BJ (cell line): ENCODE data around the gene CEBPE. TPM values are rescaled to one million over a fixed set of nuclear protein-coding genes. Genes with fewer than 3 reads are reported as not detected.

Experiments
- CTCF ChIA-PET: fragments of 350-600 bp; formaldehyde crosslinking; extraction: SDS; loops from one replicate; lab custom pipeline; 2021; ENCODE audit warnings: antibody characterized with exemption, inconsistent platforms; lab: Yijun Ruan, JAX
- POLR2A ChIA-PET: fragments of 300-600 bp; sonication (Branson Sonifier 250); formaldehyde crosslinking; extraction: SDS; loops from one replicate; lab custom pipeline; 2021; ENCODE audit warnings: antibody characterized with exemption; lab: Charles Lee
- DNase-seq: peaks from one replicate; pipeline ENCODE4 v3.0.0-alpha.2; 2011; ENCODE audit warnings: low read depth
- H3K27me3 ChIP-seq: 2 replicates; pipeline ENCODE4 v1.6.0; 2011; ENCODE audit warnings: low read length; ENCODE audit not compliant: control insufficient read depth, insufficient read depth
- H3K36me3 ChIP-seq: 2 replicates; pipeline ENCODE4 v1.5.1; 2011; ENCODE audit warnings: low read length; ENCODE audit not compliant: control insufficient read depth, insufficient read depth
- H3K4me3 ChIP-seq: 2 replicates; pipeline ENCODE4 v1.5.1; 2011; ENCODE audit warnings: low read depth, mild to moderate bottlenecking, control low read depth, low read length
- polyA plus RNA-seq: library from polyadenylated mRNA; depleted of rRNA; stranded (reverse); fragments of >200 nt; gene quantifications from 2 replicates; pipeline ENCODE4 v1.2.3, GENCODE V29; 2011
- TF ChIP-seq, protein P1 (sequence below): IDR thresholded peaks from 2 replicates; pipeline ENCODE4 v1.5.1; 2011; ENCODE audit warnings: low read depth, mild to moderate bottlenecking, control low read depth, inconsistent platforms, low read length, moderate library complexity; ENCODE audit not compliant: insufficient read depth

The CEBPE gene
- polyA plus RNA-seq, 1 experiment = not detected

GRCh38 chr14:23117371-23118020 is 1.6 kb downstream of the CEBPE start:
- CTCF ChIA-PET = interaction anchor here (0.6 to 24.8 kb wide), 4 partner anchors 50 to 131 kb away, joined by 3 to 815 read pairs (median 74); partner anchors contain the start of gene SLC7A8
- Histone ChIP-seq H3K4me3 (no peak overlapping the region), H3K36me3 (no peaks in the 10 kb centered on the region), H3K27me3 (no peaks in the 10 kb centered on the region)
- POLR2A ChIA-PET = no interaction called here
- DNase-seq = no peak
- TF ChIP-seq, protein P1, sequence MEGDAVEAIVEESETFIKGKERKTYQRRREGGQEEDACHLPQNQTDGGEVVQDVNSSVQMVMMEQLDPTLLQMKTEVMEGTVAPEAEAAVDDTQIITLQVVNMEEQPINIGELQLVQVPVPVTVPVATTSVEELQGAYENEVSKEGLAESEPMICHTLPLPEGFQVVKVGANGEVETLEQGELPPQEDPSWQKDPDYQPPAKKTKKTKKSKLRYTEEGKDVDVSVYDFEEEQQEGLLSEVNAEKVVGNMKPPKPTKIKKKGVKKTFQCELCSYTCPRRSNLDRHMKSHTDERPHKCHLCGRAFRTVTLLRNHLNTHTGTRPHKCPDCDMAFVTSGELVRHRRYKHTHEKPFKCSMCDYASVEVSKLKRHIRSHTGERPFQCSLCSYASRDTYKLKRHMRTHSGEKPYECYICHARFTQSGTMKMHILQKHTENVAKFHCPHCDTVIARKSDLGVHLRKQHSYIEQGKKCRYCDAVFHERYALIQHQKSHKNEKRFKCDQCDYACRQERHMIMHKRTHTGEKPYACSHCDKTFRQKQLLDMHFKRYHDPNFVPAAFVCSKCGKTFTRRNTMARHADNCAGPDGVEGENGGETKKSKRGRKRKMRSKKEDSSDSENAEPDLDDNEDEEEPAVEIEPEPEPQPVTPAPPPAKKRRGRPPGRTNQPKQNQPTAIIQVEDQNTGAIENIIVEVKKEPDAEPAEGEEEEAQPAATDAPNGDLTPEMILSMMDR = no peak

GRCh38 chr14:23115918-23116317 is 3.1 kb downstream of the CEBPE start:
- H3K36me3 ChIP-seq = no peaks in the 10 kb centered on the region
- ChIA-PET POLR2A (no interaction called here), CTCF (interaction anchor here (1.1 to 24.8 kb wide), 5 partner anchors 38 to 151 kb away, joined by 3 to 815 read pairs (median 120); partner anchors contain the start of gene SLC7A8)
- TF ChIP-seq, protein P1 = no peak
- no peaks in the 10 kb centered on the region for H3K27me3 ChIP-seq
- no peak overlapping the region for H3K4me3 ChIP-seq
- DNase-seq = no peak

DNA sequence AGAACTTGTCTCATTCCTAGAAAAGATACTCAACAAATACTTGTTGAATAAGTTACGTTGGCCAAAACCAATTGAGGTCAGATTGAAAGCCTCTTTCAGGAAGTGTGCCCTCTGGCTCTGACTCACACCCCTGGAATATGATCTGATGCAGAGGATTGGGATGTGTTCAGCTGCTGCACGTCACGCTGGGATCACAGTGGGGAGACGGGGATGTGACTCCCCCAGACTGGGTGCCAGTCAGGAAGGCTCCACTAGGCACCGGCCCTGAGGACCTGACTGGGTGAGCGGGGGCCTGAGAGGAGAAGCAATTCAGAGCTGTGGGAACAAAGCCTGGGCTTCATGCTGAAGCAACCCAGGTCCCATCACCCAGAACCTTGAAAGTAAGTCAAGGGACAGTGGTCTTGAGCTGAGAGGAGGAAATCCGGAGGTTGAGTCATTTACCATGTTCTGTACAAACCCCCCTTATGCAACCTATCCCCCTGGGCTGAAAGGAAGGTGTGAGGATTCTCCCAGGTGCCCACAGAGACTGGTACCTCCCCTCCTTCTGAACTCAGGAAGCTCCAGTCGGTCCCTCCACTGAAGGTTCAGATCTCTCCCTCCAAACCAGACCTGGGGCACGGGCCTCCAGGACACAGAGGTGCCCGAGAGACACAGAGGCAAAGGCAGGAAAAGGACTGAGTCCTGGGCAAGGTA is 3.9 kb downstream of the CEBPE start:
- TF ChIP-seq, protein P1 = no peak
- Histone ChIP-seq H3K4me3 (no peak overlapping the region), H3K36me3 (no peaks in the 10 kb centered on the region), H3K27me3 (no peaks in the 10 kb centered on the region)
- CTCF ChIA-PET = interaction anchor here (0.6 to 24.8 kb wide), 9 partner anchors 9 to 150 kb away, joined by 3 to 815 read pairs (median 9); partner anchors contain the start of gene SLC7A8
- DNase-seq = peak; percentile 92
- POLR2A ChIA-PET = no interaction called here

- ChIA-PET POLR2A (no interaction called here), CTCF (interaction anchor here (1.1 to 24.8 kb wide), 8 partner anchors 10 to 150 kb away, joined by 3 to 815 read pairs (median 26); partner anchors contain the start of gene SLC7A8)
- peaks cover 1% of the 10 kb centered on the region; the same call in 1 of the 2 replicates for H3K27me3 ChIP-seq
- TF ChIP-seq, protein P1 = no peak
- no peaks in the 10 kb centered on the region for H3K36me3 ChIP-seq
- DNase-seq = no peak
- H3K4me3 ChIP-seq = no peak overlapping the region
Observed at GRCh38 chr14:23114669-23115038, 4.4 kb downstream of the CEBPE start.

DNA sequence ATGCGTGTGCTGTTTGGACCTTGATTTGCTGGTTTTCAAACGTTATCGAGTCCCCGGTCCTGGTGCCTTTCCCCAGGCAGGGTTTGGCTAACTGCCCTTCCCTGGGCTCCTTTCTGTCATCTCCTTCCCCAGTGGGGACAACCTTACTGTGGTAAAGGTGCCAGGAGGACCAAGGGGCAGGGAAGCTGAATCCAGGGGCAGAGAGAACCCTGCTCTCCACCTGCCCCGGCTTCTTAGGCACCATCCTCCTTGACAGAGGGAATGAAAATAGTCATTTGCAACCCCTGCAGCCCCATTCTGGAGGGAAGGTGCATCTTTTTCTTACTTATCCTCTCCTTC is 5.0 kb downstream of the CEBPE start:
- TF ChIP-seq, protein P1 = no peak
- Histone ChIP-seq H3K36me3 (no peaks in the 10 kb centered on the region), H3K4me3 (no peak overlapping the region), H3K27me3 (peaks cover 1% of the 10 kb centered on the region; the same call in 1 of the 2 replicates)
- no peak for DNase-seq
- ChIA-PET CTCF (interaction anchor here (1.1 to 24.8 kb wide), 8 partner anchors 10 to 128 kb away, joined by 4 to 815 read pairs (median 62); partner anchors contain the start of genes CDH24 and SLC7A8), POLR2A (no interaction called here)
